ENCODE data around the gene SFXN5.

SFXN5 gene

DNA sequence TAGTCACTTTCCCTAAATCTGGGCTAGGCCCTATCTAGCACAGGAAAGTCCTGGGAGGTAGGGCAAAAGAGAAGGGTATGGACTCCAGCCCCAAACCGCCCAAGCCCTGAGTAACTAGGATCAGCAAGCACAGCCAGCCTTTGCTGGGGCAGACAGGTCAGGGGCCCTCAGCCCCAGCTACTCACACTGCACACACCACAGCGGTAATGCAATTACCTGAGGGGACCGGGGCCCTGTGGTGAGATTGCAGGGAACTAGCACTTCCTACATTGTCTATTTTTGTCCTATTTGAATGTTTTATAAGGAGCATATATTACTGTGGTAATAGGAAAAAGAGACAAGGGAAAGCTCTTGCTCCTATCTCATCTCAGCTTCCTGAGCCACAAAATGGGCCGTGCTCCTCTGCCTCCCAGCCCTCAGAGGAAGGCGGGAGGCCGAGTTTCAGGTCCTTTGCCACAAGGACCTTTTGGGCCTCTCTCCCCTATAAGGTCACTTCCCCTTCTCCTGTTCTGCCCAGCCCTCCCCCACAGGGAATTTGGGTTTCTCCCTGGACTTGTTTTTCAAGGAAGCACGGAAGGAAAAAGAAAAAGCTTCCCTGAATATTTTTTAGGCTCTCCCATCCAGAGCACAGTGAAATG, 20.8 kb upstream of the SFXN5 start:
- DNase-seq (ENCODE audit: extremely low spot score) = no peak
- POLR2A ChIA-PET = no interaction called here
- CTCF ChIA-PET = interaction anchor here (0.6 to 1.2 kb wide), 2 partner anchors 69 to 223 kb away, joined by 3 read pairs; no protein-coding TSS in a partner anchor
- no peak for TF ChIP-seq ELF4 (IDR thresholded peaks at IDR 0.05)
- TF ChIP-seq FOXA1 (IDR thresholded peaks at IDR 0.05) = no peak
- no peak for TF ChIP-seq TARDBP (IDR thresholded peaks at IDR 0.05)
- TF ChIP-seq HDGF (IDR thresholded peaks at IDR 0.05; ENCODE audit: borderline replicate concordance) = no peak
- TF ChIP-seq CTBP1 (IDR thresholded peaks at IDR 0.05; ENCODE audit: borderline replicate concordance) = no peak
- no peak for TF ChIP-seq LEF1 (IDR thresholded peaks at IDR 0.05; ENCODE audit: borderline replicate concordance)
- TF ChIP-seq ZNF384 (IDR thresholded peaks at IDR 0.05) = no peak
- no peak for TF ChIP-seq ARNT (IDR thresholded peaks at IDR 0.05)
- no peak for TF ChIP-seq SUZ12 (IDR thresholded peaks at IDR 0.05)
- no peak for TF ChIP-seq FOXM1 (IDR thresholded peaks at IDR 0.05; ENCODE audit: borderline replicate concordance)

GRCh38 chr2:73091696-73092095, 20.2 kb upstream of the SFXN5 start:
- ChIA-PET CTCF (interaction anchor here (1.2 kb wide), 1 partner anchor 70 kb away, joined by 3 read pairs; no protein-coding TSS in a partner anchor), POLR2A (no interaction called here)
- no peak for DNase-seq (ENCODE audit: extremely low spot score)
- TF ChIP-seq ELF4 (IDR thresholded peaks at IDR 0.05) = no peak
- no peak for TF ChIP-seq FOXM1 (IDR thresholded peaks at IDR 0.05; ENCODE audit: borderline replicate concordance)
- TF ChIP-seq ARNT (IDR thresholded peaks at IDR 0.05) = no peak
- no peak for TF ChIP-seq NFRKB (IDR thresholded peaks at IDR 0.05)
- no peak for TF ChIP-seq FOXA1 (IDR thresholded peaks at IDR 0.05)
- TF ChIP-seq SUZ12 (IDR thresholded peaks at IDR 0.05) = no peak
- TF ChIP-seq L3MBTL2 (conservative IDR thresholded peaks at IDR 0.05) = no peak
- TF ChIP-seq TARDBP (IDR thresholded peaks at IDR 0.05) = no peak
- no peak for TF ChIP-seq HDGF (IDR thresholded peaks at IDR 0.05; ENCODE audit: borderline replicate concordance)
- TF ChIP-seq LEF1 (IDR thresholded peaks at IDR 0.05; ENCODE audit: borderline replicate concordance) = no peak
- TF ChIP-seq BHLHE40 (IDR thresholded peaks at IDR 0.05; ENCODE audit: borderline replicate concordance) = no peak
- TF ChIP-seq CTBP1 (IDR thresholded peaks at IDR 0.05; ENCODE audit: borderline replicate concordance) = no peak
- TF ChIP-seq ZNF384 (IDR thresholded peaks at IDR 0.05) = no peak
- TF ChIP-seq FOXK2 (IDR thresholded peaks at IDR 0.05) = no peak
- TF ChIP-seq PKNOX1 (IDR thresholded peaks at IDR 0.05) = no peak

GRCh38 chr2:73091164-73091563, 19.7 kb upstream of the SFXN5 start:
- CTCF ChIA-PET = no interaction called here
- no peak for DNase-seq (ENCODE audit: extremely low spot score)
- POLR2A ChIA-PET = no interaction called here
- no peak for TF ChIP-seq SUZ12 (IDR thresholded peaks at IDR 0.05)
- TF ChIP-seq L3MBTL2 (conservative IDR thresholded peaks at IDR 0.05) = no peak
- TF ChIP-seq LEF1 (IDR thresholded peaks at IDR 0.05; ENCODE audit: borderline replicate concordance) = no peak
- TF ChIP-seq NFRKB (IDR thresholded peaks at IDR 0.05) = no peak
- no peak for TF ChIP-seq FOXK2 (IDR thresholded peaks at IDR 0.05)
- no peak for TF ChIP-seq PKNOX1 (IDR thresholded peaks at IDR 0.05)
- no peak for TF ChIP-seq SP1 (IDR thresholded peaks at IDR 0.05)
- TF ChIP-seq ZNF384 (IDR thresholded peaks at IDR 0.05) = no peak
- TF ChIP-seq CTBP1 (IDR thresholded peaks at IDR 0.05; ENCODE audit: borderline replicate concordance) = no peak
- no peak for TF ChIP-seq FOXA1 (IDR thresholded peaks at IDR 0.05)
- TF ChIP-seq HDGF (IDR thresholded peaks at IDR 0.05; ENCODE audit: borderline replicate concordance) = no peak
- no peak for TF ChIP-seq BHLHE40 (IDR thresholded peaks at IDR 0.05; ENCODE audit: borderline replicate concordance)

DNA sequence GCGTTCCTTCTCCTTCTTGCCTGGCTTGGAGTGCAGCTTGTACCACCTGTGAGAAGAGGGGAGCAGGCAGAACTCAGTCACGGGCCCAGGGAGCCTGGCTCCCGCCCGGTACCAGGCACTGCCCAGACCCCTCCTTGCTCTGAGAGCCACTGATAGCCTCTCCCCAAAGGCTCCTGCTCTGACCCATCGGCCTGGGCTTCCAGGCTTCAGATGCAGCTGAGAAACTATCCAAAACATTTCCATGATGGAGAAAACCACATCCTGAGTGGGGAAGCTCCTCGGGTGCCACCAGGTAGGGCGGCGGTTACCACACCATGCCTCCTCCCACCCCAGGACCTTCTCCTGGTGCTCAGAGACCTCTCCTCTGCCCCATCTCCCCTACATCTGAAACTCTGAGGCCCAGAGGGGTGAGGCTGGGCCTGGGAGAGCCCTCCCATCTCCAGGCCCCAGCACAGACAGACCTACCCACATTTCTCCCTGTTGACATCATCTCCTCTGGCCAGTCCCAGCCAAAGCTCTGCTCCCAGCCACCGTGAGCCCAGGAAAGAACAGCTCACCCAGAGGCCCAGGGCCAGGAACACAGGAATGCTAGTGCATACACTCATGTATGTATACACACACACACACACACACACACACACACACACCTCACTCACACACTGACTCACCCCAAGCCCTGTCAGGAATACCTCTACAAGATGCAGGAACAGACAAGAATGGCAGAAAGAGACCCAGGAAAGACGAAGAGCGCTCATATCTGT, 17.9 kb upstream of the SFXN5 start:
- no peak for TF ChIP-seq LEF1 (IDR thresholded peaks at IDR 0.05; ENCODE audit: borderline replicate concordance)
- TF ChIP-seq ZNF384 (IDR thresholded peaks at IDR 0.05) = no peak
- no peak for TF ChIP-seq FOXM1 (IDR thresholded peaks at IDR 0.05; ENCODE audit: borderline replicate concordance)
- no peak for TF ChIP-seq PKNOX1 (IDR thresholded peaks at IDR 0.05)
- no peak for TF ChIP-seq FOXK2 (IDR thresholded peaks at IDR 0.05)
- TF ChIP-seq NFRKB (IDR thresholded peaks at IDR 0.05) = no peak
- no peak for TF ChIP-seq BHLHE40 (IDR thresholded peaks at IDR 0.05; ENCODE audit: borderline replicate concordance)
- TF ChIP-seq SUZ12 (IDR thresholded peaks at IDR 0.05) = no peak
- TF ChIP-seq FOXA1 (IDR thresholded peaks at IDR 0.05) = no peak
- no peak for TF ChIP-seq TARDBP (IDR thresholded peaks at IDR 0.05)
- POLR2A ChIA-PET = no interaction called here
- no peak for DNase-seq (ENCODE audit: extremely low spot score)
- CTCF ChIA-PET = interaction anchor here (0.5 to 5.2 kb wide), 4 partner anchors 11 to 1093 kb away, joined by 3 to 37 read pairs (median 4); no protein-coding TSS in a partner anchor

DNA sequence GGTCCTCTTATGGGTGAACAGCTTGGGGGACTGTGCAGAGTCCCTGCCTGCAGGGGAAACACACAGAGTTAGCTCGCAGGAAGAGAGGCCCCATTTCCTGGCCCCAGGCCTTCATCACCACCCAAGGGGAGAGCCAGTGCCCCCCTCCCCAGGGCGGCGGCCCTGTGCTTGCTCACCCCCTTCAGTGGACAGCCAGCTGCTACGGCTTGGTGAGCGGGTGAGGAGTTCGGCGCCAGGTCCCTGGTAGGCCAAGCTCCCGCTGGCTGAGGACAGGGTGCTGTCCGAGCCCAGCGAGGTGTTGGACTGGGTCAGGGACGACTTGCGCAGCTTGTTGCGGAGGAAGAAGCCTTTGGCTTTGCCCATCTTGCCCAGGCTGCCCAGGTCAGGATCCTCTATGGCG, 17.2 kb upstream of the SFXN5 start:
- no peak for DNase-seq (ENCODE audit: extremely low spot score)
- TF ChIP-seq SP1 (IDR thresholded peaks at IDR 0.05) = no peak
- TF ChIP-seq LEF1 (IDR thresholded peaks at IDR 0.05; ENCODE audit: borderline replicate concordance) = no peak
- no peak for TF ChIP-seq FOXK2 (IDR thresholded peaks at IDR 0.05)
- TF ChIP-seq SUZ12 (IDR thresholded peaks at IDR 0.05) = no peak
- TF ChIP-seq L3MBTL2 (conservative IDR thresholded peaks at IDR 0.05) = no peak
- TF ChIP-seq ZNF384 (IDR thresholded peaks at IDR 0.05) = no peak
- TF ChIP-seq ARNT (IDR thresholded peaks at IDR 0.05) = no peak
- TF ChIP-seq TARDBP (IDR thresholded peaks at IDR 0.05) = no peak
- TF ChIP-seq HDGF (IDR thresholded peaks at IDR 0.05; ENCODE audit: borderline replicate concordance) = no peak
- no peak for TF ChIP-seq ELF4 (IDR thresholded peaks at IDR 0.05)
- no peak for TF ChIP-seq PKNOX1 (IDR thresholded peaks at IDR 0.05)
- TF ChIP-seq FOXA1 (IDR thresholded peaks at IDR 0.05) = no peak
- TF ChIP-seq NFRKB (IDR thresholded peaks at IDR 0.05) = no peak
- TF ChIP-seq FOXM1 (IDR thresholded peaks at IDR 0.05; ENCODE audit: borderline replicate concordance) = no peak
- TF ChIP-seq BHLHE40 (IDR thresholded peaks at IDR 0.05; ENCODE audit: borderline replicate concordance) = no peak
- no peak for TF ChIP-seq CTBP1 (IDR thresholded peaks at IDR 0.05; ENCODE audit: borderline replicate concordance)
- CTCF ChIA-PET = interaction anchor here (1.6 to 5.2 kb wide), 2 partner anchors 11 to 68 kb away, joined by 3 to 37 read pairs; no protein-coding TSS in a partner anchor
- POLR2A ChIA-PET = no interaction called here
